HG03521 (cell line): ENCODE data around the gene SOX6.
"Not testable (repeated sequence)": the region's sequence is repeated elsewhere in the genome, so short reads cannot be mapped to it uniquely, and the experiment has no call there.

Experiments used
- ATAC-seq: cut with Tn5 transposase; IDR thresholded peaks from one replicate; pipeline ENCODE4 v1.9.1; 2021; ENCODE audit warnings: mild to moderate bottlenecking, moderate library complexity; ENCODE audit not compliant: unreplicated experiment

SOX6 gene

DNA sequence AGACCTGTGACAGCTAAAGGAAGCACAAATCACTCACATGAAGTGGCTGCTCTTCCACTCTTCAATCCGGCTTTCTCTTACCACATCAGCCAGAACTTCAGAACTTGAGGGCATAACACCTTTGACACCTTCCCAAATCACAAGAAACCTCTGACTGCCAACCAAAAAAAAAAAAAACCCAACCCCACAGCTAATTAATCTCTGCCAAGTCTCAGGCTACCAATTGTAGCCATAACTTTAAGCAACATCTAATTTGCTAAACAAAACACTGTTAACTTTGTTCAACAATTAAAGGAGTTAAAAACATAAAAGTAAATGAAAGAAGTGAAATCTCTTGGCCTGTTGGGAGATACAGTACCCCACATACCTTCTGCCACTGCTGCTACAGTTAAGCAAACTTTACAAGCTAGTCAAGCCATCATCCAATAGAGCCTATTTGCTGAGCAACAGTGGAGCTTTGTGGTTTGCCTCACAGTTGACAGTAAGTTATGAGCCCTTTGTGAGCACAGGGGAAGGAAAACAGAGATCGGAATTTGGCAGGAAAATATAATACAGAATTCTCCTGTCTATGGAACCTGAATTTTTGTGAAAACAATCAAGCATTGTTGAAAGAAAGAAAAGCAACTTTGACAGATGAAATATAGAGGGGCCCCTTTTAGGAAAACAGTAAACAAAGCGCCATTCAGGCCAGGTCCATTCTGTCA is at the start of gene SOX6:
SOX6 (minus strand) TSS at position 490 of the 704 bp plus-strand sequence. CDS start 15,298 bp downstream, outside the sequence.
- no peak for ATAC-seq

DNA sequence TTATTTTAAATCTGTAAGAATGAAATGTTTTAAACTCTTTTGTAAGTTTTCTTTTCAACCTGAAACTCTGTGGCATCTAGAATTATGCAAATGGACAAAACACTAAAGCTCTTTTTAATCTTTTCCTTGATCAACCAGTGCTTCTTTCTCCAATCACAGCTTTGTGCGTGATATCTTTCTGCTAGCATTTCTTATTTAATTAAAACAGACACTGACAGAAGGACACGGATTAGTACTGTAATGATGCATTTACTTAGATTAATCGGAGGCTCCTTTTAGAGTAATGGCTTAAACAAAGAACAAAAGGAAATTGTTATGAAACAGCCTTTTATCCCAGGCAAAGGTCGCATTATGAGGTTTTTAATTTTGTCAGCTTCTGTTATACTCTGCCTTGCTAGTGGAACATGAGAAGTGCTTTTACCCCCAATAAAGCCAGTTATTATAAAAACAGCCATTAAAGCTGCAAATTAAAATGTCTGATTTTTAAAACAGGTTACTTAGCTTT is 48.5 kb upstream of the SOX6 start:
- ATAC-seq = no peak

DNA sequence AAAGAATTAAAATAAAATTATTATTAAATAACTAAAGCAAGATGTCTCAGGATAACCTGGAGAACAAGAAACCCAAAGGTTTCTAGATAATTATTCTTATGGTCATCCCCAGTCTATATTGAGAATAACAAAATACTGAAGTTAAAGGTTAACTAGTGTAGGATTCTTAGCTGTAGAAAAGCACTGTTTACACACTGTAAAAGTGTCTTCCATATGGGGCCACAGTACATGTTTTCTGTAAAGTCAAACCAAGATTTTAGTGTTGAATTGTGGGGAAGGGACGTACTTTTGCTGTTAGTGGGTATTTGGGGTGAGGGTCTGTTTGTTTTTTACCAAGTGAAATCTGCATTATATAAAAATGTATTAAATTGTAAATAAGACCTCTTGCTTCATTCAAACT is 47.5 kb upstream of the SOX6 start:
- ATAC-seq = no peak

DNA sequence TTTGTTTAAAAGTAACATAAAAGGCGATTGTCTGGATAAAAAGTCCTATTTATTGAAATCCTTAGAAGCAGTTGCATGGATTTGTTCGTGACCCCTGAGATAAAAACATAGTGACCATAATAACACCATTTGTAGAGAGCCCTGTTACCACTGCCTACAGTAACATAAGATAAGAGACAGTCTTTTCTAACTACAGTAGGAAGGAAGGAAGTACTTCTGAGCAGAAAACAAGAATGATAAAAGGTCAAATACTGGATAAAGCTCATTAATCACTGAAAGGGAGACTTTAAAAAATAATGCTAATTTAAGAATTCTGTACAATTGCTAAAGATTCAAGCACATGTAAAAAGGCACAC is 47.1 kb upstream of the SOX6 start:
- ATAC-seq = no peak

DNA sequence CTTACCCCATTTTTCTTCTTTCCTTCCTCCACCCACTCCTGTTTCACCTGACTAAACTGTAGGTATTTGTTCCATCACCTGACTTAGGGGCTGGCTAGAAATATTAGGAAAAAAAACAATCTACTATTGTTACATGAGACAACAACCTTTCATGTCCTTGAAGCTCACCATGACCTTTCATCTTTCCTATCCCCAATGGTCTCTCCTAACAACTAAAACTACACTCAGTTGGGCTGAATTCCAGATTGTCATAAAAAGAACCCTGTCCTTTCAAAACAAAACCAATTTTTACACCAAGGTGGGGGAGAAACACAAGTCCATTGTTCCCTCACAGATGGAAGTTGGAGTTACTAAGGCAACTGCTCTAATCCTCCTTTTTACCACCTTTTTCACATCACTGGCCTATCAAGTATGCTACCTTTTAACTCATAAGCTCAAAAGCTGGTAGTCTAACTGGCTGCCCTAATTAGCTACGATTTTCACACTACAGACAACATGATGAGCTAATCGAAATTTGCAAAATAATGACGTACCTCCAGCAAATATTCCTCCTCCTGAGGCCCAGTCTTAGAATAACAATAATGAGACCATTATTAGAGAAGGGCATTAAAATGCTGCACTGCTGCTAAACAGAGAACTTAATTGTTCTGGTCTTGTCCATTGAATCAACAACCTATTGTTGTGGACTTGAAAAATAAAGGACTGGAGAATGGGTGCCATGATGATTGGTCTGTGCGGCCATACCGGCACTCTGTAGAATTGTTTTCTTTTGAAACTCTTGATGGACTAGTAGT is 46.5 kb upstream of the SOX6 start:
- ATAC-seq = no peak

DNA sequence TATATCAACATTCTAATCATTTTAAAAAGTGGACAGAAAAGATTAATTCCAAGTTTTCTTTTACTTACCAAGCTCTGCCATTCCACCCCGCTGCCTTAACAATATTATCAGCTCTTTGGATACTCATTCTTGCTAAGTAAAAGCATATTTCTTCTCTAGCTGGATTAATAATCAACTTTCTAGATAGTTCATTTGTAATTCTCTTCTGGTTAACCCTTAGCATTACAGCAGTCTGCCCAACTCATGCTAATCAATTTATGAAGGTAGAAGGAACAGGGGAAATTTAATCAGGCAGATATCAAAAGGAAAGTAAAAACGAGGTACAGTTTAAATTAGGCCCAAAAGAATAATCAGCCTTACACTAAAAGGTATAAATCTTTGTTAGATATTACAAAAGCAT is 41.0 kb upstream of the SOX6 start:
- no peak for ATAC-seq

DNA sequence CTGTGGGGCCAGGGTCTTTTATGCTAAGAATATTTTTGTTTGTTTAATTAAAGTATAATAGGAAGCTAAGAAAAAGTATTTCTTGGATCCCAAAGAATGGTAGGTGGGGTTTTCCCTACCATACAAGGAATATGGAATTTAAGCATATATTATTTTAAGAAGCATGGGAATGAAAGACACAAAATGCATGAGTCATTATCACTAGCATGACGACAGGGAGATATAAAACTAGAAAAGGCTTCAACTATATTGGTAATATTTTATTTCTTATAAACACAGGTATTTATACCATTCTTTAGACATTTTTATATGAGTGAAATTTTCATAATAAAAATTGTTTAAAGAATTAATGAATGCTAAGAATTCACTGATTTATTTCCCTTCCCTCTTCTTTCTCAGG is 39.3 kb upstream of the SOX6 start:
- no peak for ATAC-seq

DNA sequence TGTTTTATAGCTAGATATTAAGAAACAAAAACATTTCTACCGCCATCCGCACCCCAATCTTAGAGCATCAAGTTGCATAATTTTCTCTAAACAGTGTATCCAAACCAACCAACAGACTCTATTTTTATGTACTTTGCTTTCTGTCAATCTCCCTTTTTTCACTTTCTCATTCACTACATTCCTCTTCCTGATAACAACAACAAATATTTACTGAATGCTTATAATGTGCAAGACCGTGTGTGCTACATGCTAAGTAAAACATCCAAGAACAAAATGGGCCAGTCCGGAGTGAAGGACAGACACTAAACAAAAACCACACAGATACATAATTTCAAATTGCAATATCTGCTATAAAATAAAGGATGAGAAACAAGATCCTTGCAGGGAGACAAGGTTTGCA is 38.6 kb upstream of the SOX6 start:
- ATAC-seq = no peak

DNA sequence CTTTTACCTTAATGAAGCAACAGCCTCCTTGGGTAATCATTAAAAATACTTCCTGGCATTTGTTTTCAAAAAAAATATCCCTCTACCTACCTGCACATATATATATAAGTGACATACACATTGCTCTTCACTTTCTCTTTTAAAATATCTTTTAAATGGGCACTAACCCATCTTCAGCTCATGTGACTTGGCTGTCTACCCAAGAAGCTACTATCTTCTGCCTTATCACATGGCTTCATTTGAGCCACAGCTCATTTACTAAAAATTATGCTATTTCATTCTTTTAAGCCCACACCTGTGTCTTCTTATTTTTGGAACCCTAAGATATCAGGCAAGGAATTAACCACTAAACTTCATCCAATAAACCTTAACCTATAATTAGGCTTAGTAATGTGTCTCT is 37.0 kb upstream of the SOX6 start:
- no peak for ATAC-seq

DNA sequence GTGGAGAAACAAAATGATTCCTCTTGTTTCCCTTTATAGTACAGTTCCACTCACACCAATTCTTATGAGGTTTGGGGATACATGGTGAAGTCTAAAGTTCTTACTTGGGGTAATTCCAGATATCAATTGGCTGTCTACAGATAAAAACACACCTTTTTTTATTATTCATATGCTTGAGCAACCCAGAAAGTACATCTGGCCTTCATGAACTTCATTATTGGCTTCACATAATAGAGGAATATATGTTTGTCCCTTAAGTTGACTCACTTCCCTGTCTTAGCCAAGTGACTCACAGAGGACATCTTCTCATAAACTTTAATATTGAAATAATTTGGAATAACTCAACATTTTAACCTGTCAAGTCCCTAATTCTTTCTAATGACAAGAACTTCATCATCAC is 36.3 kb upstream of the SOX6 start:
- ATAC-seq = no peak

DNA sequence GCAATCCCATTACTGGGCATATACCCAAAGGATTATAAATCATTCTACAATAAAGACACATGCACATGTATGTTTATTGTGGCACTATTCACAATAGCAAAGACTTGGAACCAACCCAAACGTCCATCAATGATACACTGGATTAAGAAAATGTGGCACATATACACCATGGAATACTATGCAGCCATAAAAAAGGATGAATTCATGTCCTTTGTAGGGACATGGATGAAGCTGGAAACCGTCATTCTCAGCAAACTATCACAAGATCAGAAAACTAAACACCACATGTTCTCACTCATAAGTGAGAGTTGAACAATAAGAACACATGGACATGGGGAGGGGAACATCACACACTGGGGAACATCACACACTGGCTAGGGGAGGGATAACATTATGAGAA is 34.5 kb upstream of the SOX6 start:
- ATAC-seq = not testable (repeated sequence)

DNA sequence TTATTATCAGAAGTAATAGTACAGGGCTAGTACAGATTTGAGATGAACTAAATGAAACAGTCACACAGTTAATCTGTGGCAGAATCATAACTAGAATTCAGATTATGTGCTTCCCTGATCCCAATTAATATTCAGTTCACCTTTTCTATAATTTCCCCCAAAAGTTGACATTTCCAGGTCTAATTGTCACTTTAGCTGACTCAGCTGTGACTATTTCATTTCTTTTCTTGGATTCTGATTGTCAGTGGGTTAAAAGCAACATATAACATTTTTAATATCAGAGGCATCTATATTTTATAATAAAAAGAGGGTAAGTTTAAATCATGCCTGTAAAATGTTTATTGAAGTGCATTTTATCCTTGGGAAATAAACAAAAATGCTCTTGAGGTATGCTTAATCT is 28.8 kb upstream of the SOX6 start:
- no peak for ATAC-seq

DNA sequence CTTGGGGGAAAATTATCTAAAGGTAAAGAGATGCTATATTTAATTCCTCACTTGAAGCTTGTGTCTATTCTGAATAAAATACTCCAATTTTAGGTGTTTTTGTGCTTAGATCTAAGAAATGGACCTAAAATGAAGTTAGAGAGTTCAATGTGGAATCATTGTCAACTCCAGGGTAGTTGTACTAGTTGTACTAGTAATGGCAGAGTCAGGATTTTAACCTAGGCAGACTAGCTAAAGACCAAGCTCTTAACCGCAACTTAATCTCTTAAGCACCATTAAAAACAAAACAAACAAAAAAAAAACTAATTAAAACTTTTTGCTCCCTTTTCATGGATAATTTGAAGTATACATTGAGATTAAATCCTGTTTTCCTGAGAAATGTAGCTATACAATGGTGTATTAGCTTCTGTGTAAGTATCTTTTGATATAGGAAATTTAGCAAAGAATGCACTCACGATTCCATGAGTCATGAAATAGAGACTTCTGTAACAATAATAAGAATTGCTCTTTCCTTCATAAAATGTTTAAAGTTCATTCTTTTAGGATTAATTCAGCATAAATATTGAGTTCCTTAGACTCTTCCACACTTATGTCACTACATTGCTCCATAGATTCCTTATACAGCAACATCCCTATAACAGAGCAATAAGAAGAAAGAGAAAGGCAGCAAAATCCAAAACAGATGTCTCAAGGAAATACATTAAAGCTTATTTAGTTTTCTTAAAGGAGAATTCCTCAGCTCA is 26.5 kb upstream of the SOX6 start:
- no peak for ATAC-seq

DNA sequence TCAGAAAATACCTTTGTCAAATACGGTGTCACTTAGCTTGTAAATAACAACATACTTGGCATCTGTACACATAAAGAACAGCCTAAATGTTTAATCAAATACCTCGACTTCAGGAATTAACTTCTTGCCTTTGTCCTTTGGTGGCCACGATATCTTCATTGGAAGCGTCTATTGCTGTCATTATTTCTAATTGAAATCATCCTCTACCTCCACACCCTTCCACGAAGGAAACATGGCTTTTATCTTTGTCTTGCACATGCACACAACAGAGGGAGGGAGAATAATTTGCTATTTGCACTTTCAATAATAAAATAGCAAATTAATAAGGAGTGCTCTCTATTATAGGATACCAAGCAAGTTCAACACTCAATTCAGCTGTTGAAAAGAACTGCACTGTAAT is 25.8 kb upstream of the SOX6 start:
- ATAC-seq = no peak

DNA sequence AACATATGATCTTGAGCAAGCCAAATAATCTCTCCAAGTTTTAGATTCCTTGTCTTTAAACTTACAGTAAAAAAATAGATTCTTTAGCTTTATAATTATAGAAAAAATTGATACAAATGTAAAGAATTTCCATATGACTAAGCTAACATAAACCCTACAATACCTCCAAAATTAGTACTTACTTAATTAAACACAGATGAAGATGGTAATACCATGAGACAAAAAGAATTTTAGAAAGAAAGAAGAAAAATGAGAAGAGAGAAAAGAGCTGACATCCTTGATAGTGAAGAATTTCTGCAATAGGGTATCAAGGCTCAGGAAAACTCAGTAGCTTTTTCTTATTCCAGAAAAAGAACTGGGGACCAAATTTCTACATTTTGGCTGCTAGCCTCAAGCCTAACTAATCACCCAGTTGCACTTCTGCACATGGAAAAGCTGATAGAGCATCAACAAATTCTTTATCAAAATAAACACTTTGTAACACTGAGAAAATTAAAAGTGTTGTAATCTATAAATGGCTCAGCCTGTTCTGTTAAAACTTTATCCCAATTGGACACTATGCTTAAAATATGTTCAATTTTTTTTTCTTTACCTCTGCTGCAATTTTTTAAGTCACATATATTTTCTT is 24.7 kb upstream of the SOX6 start:
- ATAC-seq = no peak

DNA sequence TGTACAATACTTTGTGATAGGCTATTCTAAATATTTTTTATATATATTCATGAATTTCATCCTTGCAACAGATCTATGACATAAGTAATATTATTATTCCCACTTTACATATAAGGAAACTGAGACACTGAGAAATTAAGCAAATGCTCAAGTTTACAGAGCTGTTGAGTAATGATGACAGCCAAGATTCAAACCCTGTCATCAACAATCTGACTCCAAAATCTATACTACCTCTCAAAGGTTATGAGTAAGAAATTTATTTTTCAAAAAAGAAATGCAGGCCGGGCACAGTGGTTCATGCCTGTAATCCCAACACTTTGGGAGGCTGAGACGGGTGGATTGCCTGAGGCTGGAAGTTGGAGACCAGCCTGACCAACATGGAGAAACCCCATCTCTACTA is 22.6 kb upstream of the SOX6 start:
- ATAC-seq = no peak

DNA sequence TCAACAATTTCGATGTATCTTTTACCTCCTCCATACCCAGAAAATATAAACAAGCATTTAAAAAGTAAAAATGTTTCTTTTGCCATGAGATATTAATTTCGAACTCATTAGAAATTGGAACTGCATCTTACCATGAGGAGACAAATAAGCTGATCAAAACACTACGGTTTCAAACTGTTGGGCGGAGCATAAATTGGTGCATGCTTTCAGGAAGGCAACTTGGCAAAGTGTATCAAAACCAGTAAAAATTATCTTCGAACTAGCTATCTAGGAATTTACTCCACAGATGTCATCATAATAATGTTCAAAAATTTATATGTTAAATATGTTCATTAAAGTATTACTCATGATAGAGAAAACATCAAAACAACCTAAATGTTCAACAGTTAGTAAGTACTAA is 21.4 kb upstream of the SOX6 start:
- ATAC-seq = no peak

DNA sequence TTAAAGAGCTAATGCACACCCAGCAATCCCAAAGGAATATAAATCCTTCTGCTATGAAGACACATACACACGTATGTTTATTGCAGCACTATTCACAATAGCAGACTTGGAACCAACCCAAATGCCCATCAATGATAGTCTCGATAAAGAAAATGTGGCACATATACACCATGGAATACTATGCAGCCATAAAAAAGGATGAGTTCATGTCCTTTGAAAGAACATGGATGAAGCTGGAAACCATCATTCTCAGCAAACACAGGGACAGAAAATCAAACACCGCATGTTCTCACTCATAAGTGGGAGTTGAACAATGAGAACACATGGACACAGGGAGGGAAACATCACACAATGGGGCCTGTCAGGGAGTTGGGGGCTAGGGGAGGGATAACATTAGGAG is 19.3 kb upstream of the SOX6 start:
- ATAC-seq = not testable (repeated sequence)

DNA sequence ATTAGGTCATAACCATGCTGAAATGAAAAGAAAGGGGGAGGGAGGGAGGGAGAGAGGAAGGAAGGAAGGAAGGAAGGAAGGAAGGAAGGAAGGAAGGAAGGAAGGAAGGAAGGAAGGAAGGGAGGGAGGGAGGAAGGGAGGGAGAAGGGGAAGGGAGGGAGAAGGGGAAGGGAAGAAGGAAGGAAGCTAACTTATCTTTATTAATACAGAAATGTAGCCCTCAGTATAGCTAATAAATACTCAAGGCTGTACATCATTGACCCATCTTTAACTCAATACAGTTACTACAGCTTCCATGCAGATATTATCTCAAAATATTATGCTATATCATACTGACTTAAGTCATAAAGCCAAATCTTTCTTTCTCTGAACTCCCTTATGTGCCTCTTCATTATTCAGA is 17.4 kb upstream of the SOX6 start:
- no peak for ATAC-seq

DNA sequence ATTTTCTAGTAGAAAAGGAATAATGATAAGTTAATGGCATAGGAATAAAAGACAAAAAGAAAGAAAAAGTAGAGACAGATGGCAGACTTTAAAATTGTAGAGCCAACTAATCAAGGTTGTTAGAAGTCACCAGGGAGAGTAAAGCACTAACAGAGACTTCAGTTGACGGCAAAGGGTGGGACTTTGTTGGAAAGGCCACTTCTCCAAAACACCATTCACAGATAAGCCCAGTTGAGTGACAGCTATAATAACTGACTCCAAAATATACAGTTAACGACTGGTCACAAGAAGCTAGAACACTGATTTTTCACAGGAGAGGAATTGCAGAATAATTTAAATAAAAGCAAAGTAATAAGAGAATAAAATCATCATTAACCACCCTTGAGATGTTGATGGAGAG is 16.0 kb upstream of the SOX6 start:
- no peak for ATAC-seq

DNA sequence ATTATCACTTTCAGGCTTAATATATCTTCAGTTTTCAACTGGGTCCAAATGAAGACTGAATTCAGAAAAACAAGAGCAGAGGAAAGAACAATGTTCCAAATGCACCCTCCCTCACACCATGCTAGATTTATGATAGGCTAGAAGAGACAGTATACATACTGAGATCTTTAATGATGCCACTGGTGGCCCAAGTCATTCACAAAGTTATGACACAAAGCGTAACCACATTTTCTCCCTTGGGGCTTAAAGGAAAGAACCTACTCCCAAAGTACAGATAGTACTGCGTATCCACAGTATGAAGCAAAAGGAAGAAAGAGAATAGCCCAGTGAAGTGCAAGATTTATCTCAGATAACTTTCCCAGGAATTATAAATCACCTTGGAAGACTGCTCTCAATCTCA is 10.9 kb upstream of the SOX6 start:
- ATAC-seq = no peak
